Upper lobe of right lung (tissue), 1 donor: ENCODE results near the gene TBX21. TPM values are rescaled to one million over a fixed set of nuclear protein-coding genes. Genes with fewer than 3 reads are reported as not detected.

Source experiments
- ATAC-seq: fragments of 200-7000 bp; cut with Tn5 transposase; one replicate; pipeline ENCODE4 v1.9.1; 2020; ENCODE audit warnings: mild to moderate bottlenecking, moderate library complexity
- DNase-seq: peaks from one replicate; pipeline ENCODE4 v3.0.0-alpha.2; 2020
- H3K27ac ChIP-seq: fragments of 200-600 bp; one replicate; pipeline ENCODE4 v1.8.0; 2022
- H3K27me3 ChIP-seq: fragments of 200-600 bp; one replicate; pipeline ENCODE4 v1.8.0; 2022; ENCODE audit warnings: mild to moderate bottlenecking
- H3K36me3 ChIP-seq: fragments of 200-600 bp; one replicate; pipeline ENCODE4 v1.8.0; 2022
- H3K4me1 ChIP-seq: fragments of 200-600 bp; one replicate; pipeline ENCODE4 v1.8.0; 2022
- H3K4me3 ChIP-seq: fragments of 200-600 bp; one replicate; pipeline ENCODE4 v1.8.0; 2022; ENCODE audit warnings: mild to moderate bottlenecking
- H3K9me3 ChIP-seq: fragments of 200-600 bp; one replicate; pipeline ENCODE4 v1.8.0; 2022
- CTCF ChIP-seq: fragments of 200-600 bp; IDR thresholded peaks from one replicate; pipeline ENCODE4 v1.8.0; 2022; ENCODE audit warnings: antibody characterized with exemption
- intact Hi-C: fragments of 100-400 bp; cut with DNase I; formaldehyde crosslinking; loops from one replicate; pipeline ENCODE4 v1.11.0; 2022
- total RNA-seq: library from RNA; stranded (reverse); fragmentation: NEBNext Ultra II Directional; extraction: Animal tissue kit (Norgen Biotek cat#: 25700); gene quantifications from one replicate; pipeline ENCODE4 v1.2.1, GENCODE V29; 2021
- donor health status: DM: no; HTN: yes; CAD: no; lungs with severe emphysema.

Gene TBX21
- total RNA-seq, 1 donor from 2014 or later, result 3.9 TPM

- Histone ChIP-seq H3K9me3 (no peaks in the 10 kb centered on the region), H3K36me3 (no peaks in the 10 kb centered on the region), H3K27ac (no peak overlapping the region), H3K4me3 (no peak overlapping the region), H3K4me1 (no peaks in the 10 kb centered on the region), H3K27me3 (peaks cover 34% of the 10 kb centered on the region)
- no peak for DNase-seq
- no peak for ATAC-seq
- intact Hi-C loops, result no loop called here
- TF ChIP-seq CTCF, result no peak
These were observed 11.4 kb downstream of the TBX21 start for GRCh38 chr17:47744168-47745036.

GRCh38 chr17:47745037-47745380, 12.0 kb downstream of the TBX21 start:
- H3K36me3 ChIP-seq, result no peaks in the 10 kb centered on the region
- no peak for DNase-seq
- intact Hi-C loops, result no loop called here

GRCh38 chr17:47751471-47751870, 18.4 kb downstream of the TBX21 start:
- no peak for TF ChIP-seq CTCF
- Histone ChIP-seq H3K36me3 (no peaks in the 10 kb centered on the region), H3K27ac (no peak overlapping the region), H3K4me1 (no peaks in the 10 kb centered on the region), H3K4me3 (no peak overlapping the region), H3K27me3 (peaks cover 23% of the 10 kb centered on the region), H3K9me3 (no peaks in the 10 kb centered on the region)
- DNase-seq (no peak), ATAC-seq (no peak)
- intact Hi-C loops, result no loop called here

More at GRCh38 chr17:47745037-47745380, 12.0 kb downstream of the TBX21 start:
- H3K27ac ChIP-seq, result no peak overlapping the region
- no peak overlapping the region for H3K4me3 ChIP-seq
- no peaks in the 10 kb centered on the region for H3K4me1 ChIP-seq
- peak; percentile 9 for ATAC-seq
- H3K9me3 ChIP-seq, result no peaks in the 10 kb centered on the region
- H3K27me3 ChIP-seq, result peaks cover 40% of the 10 kb centered on the region
- no peak for TF ChIP-seq CTCF

- no peak for DNase-seq
- ATAC-seq, result no peak
- Histone ChIP-seq H3K4me1 (no peaks in the 10 kb centered on the region), H3K27ac (no peak overlapping the region), H3K4me3 (no peak overlapping the region), H3K9me3 (no peaks in the 10 kb centered on the region), H3K27me3 (peaks cover 23% of the 10 kb centered on the region), H3K36me3 (no peaks in the 10 kb centered on the region)
- intact Hi-C loops, result no loop called here
- no peak for TF ChIP-seq CTCF
These were observed 24.4 kb downstream of the TBX21 start for GRCh38 chr17:47757386-47757785.

- Histone ChIP-seq H3K36me3 (no peaks in the 10 kb centered on the region), H3K9me3 (no peaks in the 10 kb centered on the region), H3K27me3 (peaks cover 30% of the 10 kb centered on the region), H3K27ac (no peak overlapping the region), H3K4me3 (no peak overlapping the region), H3K4me1 (no peaks in the 10 kb centered on the region)
- DNase-seq (no peak), ATAC-seq (no peak)
- intact Hi-C loops, result no loop called here
- no peak for TF ChIP-seq CTCF
These were observed 27.5 kb downstream of the TBX21 start for GRCh38 chr17:47760409-47761140.
